ENCODE results near the gene C1GALT1. TPM values are rescaled to one million over a fixed set of nuclear protein-coding genes. Genes with fewer than 3 reads are reported as not detected.
A peak's percentile ranks its signal among the peaks of the same experiment; 100 is the strongest.
"Not testable (repeated sequence)": the region's sequence is repeated elsewhere in the genome, so short reads cannot be mapped to it uniquely, and the experiment has no call there.

The C1GALT1 gene
- total and polyA plus RNA-seq, 7 experiments from 2014 or later: 47.9 to 60.1 (median 54.5) TPM

DNA sequence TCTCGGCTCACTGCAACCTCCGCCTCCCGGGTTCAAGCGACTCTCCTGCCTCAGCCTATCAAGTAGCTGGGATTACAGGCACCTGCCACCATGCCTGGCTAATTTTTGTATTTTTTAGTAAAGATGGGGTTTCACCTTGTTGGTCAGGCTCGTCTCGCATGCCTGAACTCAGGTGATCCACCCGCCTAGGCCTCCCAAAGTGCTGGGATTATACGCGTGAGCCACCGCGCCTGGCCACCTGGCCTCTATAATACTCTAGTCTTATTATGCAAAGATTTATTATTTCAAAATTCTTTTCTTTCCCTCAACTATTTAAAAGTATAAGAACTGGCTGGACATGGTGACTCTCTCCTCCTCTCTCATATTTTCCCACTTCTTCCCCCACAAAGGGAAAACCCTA, 30.0 kb upstream of the C1GALT1 start:
- no peak overlapping the region for H3K27ac ChIP-seq (ENCODE audit: low read depth, low read length)
- Mint-ChIP-seq H3K9me3 (peaks cover 0 to 23% (median 10%) of the 10 kb centered on the region in 11 donors), H3K27ac (peak overlapping the region in 1 of 9 donors; percentile 24), H3K27me3 (no peaks in the 10 kb centered on the region), H3K4me1 (peaks cover 27 to 71% (median 58%) of the 10 kb centered on the region in 7 donors), H3K4me3 (peak overlapping the region in 1 of 10 donors; percentile 48), H3K36me3 (peaks cover 0 to 29% (median 4%) of the 10 kb centered on the region in 5 donors)
- intact Hi-C loops (cut with micrococcal nuclease): no loop called here
- H3K4me3 ChIP-seq (ENCODE audit: low read length): no peak overlapping the region
- CTCF ChIA-PET: no interaction called here
- peaks cover 0 to 5% (median 0%) of the 10 kb centered on the region in 3 experiments for H3K9me3 ChIP-seq (ENCODE audit: control insufficient read depth in 2 of 3, low read length in 3 of 3)
- POLR2A ChIA-PET: no interaction called here
- H3K4me1 ChIP-seq (ENCODE audit: control insufficient read depth in 2 of 2, insufficient read depth in 2 of 2, low read length in 2 of 2): peaks cover 7 to 25% of the 10 kb centered on the region in 2 donors
- ATAC-seq (no peak), DNase-seq (no peak)
- no peaks in the 10 kb centered on the region for H3K36me3 ChIP-seq (ENCODE audit: control insufficient read depth in 2 of 3, insufficient read depth in 3 of 3, low read length in 3 of 3)
- no peaks in the 10 kb centered on the region for H3K27me3 ChIP-seq (ENCODE audit: control insufficient read depth in 2 of 2, insufficient read depth in 2 of 2, low read length in 2 of 2)

DNA sequence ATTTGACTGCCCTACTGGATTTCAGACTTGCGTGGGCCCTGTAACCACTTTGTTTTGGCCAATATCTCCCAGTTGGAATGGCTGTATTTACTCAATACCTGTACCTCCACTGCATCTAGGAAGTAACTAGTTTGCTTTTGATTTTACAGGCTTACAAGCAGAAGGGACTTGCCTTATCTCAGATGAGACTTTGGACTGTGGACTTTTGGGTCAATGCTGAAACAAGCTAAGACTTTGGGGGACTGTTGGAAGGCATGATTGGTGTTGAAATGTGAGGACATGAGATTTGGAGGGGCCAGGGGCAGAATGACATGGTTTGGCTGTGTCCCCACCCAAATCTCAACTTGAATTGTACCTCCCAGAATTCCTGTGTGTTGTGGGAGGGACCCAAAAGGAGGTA, 28.0 kb upstream of the C1GALT1 start:
- CTCF ChIA-PET: not testable (repeated sequence)
- POLR2A ChIA-PET: interaction anchor here (1.2 to 2.5 kb wide), 2 partner anchors 27 to 49 kb away, joined by 3 to 7 read pairs; no protein-coding TSS in a partner anchor

GRCh38 chr7:7156663-7157062, 25.7 kb upstream of the C1GALT1 start:
- Mint-ChIP-seq H3K4me1 (peaks cover 46 to 85% (median 76%) of the 10 kb centered on the region in 7 donors), H3K27me3 (no peaks in the 10 kb centered on the region), H3K36me3 (peaks cover 0 to 47% (median 4%) of the 10 kb centered on the region in 5 donors), H3K27ac (peak overlapping the region; percentile 81 to 99 (median 92)), H3K9me3 (peaks cover 0 to 30% (median 12%) of the 10 kb centered on the region in 11 donors), H3K4me3 (peak overlapping the region; percentile 51 to 90 (median 79))
- H3K4me1 ChIP-seq (ENCODE audit: control insufficient read depth in 2 of 2, insufficient read depth in 2 of 2, low read length in 2 of 2): peaks cover 34 to 51% of the 10 kb centered on the region in 2 donors
- intact Hi-C loops (cut with micrococcal nuclease): loop anchor here (1.0 to 2.0 kb wide), 6 partner anchors 9 to 484 kb away; partner anchors contain the start of genes C1GALT1 (in 2 of the 2), MIOS (in 1 of the 2) and UMAD1 (in 1 of the 2)
- DNase-seq (peak in 3 of 9 donors; percentile 14 to 30 (median 18)), ATAC-seq (no peak)
- H3K36me3 ChIP-seq (ENCODE audit: control insufficient read depth in 2 of 3, insufficient read depth in 3 of 3, low read length in 3 of 3): no peaks in the 10 kb centered on the region
- POLR2A ChIA-PET: interaction anchor here (0.5 to 4.9 kb wide), 12 partner anchors 8 to 867 kb away, joined by 3 to 109 read pairs (median 4); partner anchors contain the start of gene C1GALT1
- H3K4me3 ChIP-seq (ENCODE audit: low read length): peak overlapping the region; percentile 51
- no peaks in the 10 kb centered on the region for H3K27me3 ChIP-seq (ENCODE audit: control insufficient read depth in 2 of 2, insufficient read depth in 2 of 2, low read length in 2 of 2)
- H3K9me3 ChIP-seq (ENCODE audit: control insufficient read depth in 2 of 3, low read length in 3 of 3): peaks cover 0 to 5% (median 0%) of the 10 kb centered on the region in 3 experiments
- H3K27ac ChIP-seq (ENCODE audit: low read depth, low read length): peak overlapping the region; percentile 67
- CTCF ChIA-PET: interaction anchor here (0.7 to 2.4 kb wide), 4 partner anchors 26 to 53 kb away, joined by 3 to 21 read pairs (median 4); partner anchors contain the start of gene C1GALT1

More for the DNA sequence above, 28.0 kb upstream of the C1GALT1 start:
- H3K36me3 ChIP-seq (ENCODE audit: control insufficient read depth in 2 of 3, insufficient read depth in 3 of 3, low read length in 3 of 3); H3K27ac ChIP-seq (ENCODE audit: low read depth, low read length); H3K27me3 ChIP-seq (ENCODE audit: control insufficient read depth in 2 of 2, insufficient read depth in 2 of 2, low read length in 2 of 2); H3K9me3 ChIP-seq (ENCODE audit: control insufficient read depth in 2 of 3, low read length in 3 of 3); H3K4me3 ChIP-seq (ENCODE audit: low read length); ATAC-seq; DNase-seq; H3K27me3 Mint-ChIP-seq; intact Hi-C loops (cut with micrococcal nuclease): not testable (repeated sequence)
- Mint-ChIP-seq H3K4me1 (peaks cover 32 to 76% (median 64%) of the 10 kb centered on the region in 7 donors), H3K9me3 (peaks cover 0 to 21% (median 12%) of the 10 kb centered on the region in 11 donors), H3K27ac (peak overlapping the region in 6 of 9 donors; percentile 33 to 99 (median 82)), H3K4me3 (peak overlapping the region in 2 of 10 donors; percentile 16), H3K36me3 (peaks cover 0 to 30% (median 4%) of the 10 kb centered on the region in 5 donors)
- peaks cover 25 to 42% of the 10 kb centered on the region in 2 donors for H3K4me1 ChIP-seq (ENCODE audit: control insufficient read depth in 2 of 2, insufficient read depth in 2 of 2, low read length in 2 of 2)

DNA sequence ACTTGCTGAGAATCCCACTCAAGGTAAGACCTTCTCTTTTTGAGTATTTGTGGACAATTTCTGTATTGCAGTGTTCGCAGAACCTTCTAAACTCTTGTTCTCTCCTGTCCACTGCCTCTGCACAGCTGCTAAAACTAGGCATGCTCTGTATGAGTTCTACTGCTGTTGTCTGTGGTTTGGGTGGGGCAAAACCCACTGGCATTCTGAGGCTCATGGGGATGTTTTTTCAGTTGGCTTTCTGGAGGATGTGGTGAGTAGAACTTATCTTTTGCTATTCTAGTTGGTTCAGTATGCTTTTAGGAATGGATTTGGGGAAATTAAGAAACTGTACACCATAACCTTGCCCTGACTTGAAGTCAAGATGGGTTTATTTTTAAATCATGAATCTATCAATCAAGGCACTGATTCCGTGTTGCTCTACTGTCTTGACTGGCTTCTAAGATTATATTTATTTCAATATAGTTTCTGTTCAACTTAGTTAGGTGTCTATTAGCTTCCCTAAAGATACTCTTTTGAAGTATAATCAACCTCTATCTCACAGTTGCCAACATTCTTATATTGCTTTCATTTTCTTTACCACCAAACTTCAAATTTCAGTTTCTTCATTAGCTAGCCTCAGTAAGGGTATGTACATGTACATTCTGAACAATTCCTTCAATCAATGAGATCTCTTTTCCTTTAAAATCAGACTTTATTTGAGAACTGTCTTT, 25.0 kb upstream of the C1GALT1 start:
- CTCF ChIA-PET: interaction anchor here (0.7 to 2.4 kb wide), 5 partner anchors 22 to 54 kb away, joined by 3 to 21 read pairs (median 4); partner anchors contain the start of gene C1GALT1
- Histone ChIP-seq H3K36me3 (ENCODE audit: control insufficient read depth in 2 of 3, insufficient read depth in 3 of 3, low read length in 3 of 3) (no peaks in the 10 kb centered on the region), H3K9me3 (ENCODE audit: control insufficient read depth in 2 of 3, low read length in 3 of 3) (peaks cover 0 to 5% (median 0%) of the 10 kb centered on the region in 3 experiments), H3K4me1 (ENCODE audit: control insufficient read depth in 2 of 2, insufficient read depth in 2 of 2, low read length in 2 of 2) (peaks cover 34 to 46% of the 10 kb centered on the region in 2 donors), H3K27me3 (ENCODE audit: control insufficient read depth in 2 of 2, insufficient read depth in 2 of 2, low read length in 2 of 2) (no peaks in the 10 kb centered on the region), H3K27ac (ENCODE audit: low read depth, low read length) (peak overlapping the region; percentile 67), H3K4me3 (ENCODE audit: low read length) (peak overlapping the region; percentile 51)
- H3K27ac Mint-ChIP-seq: peak overlapping the region; percentile 81 to 99 (median 92)
- no peaks in the 10 kb centered on the region for H3K27me3 Mint-ChIP-seq
- H3K36me3 Mint-ChIP-seq: peaks cover 0 to 47% (median 4%) of the 10 kb centered on the region in 5 donors
- H3K4me3 Mint-ChIP-seq: peak overlapping the region; percentile 51 to 90 (median 79)
- H3K4me1 Mint-ChIP-seq: peaks cover 40 to 82% (median 73%) of the 10 kb centered on the region in 7 donors
- peak; percentile 97 for ATAC-seq
- intact Hi-C loops (cut with micrococcal nuclease): loop anchor here (1.0 to 2.0 kb wide), 6 partner anchors 8 to 483 kb away; partner anchors contain the start of genes C1GALT1 (in 2 of the 2), MIOS (in 1 of the 2) and UMAD1 (in 1 of the 2)
- POLR2A ChIA-PET: interaction anchor here (0.5 to 4.9 kb wide), 17 partner anchors 8 to 868 kb away, joined by 3 to 109 read pairs (median 4); partner anchors contain the start of gene C1GALT1
- peaks cover 0 to 30% (median 12%) of the 10 kb centered on the region in 11 donors for H3K9me3 Mint-ChIP-seq
- DNase-seq: peak; percentile 16 to 89 (median 83)

DNA sequence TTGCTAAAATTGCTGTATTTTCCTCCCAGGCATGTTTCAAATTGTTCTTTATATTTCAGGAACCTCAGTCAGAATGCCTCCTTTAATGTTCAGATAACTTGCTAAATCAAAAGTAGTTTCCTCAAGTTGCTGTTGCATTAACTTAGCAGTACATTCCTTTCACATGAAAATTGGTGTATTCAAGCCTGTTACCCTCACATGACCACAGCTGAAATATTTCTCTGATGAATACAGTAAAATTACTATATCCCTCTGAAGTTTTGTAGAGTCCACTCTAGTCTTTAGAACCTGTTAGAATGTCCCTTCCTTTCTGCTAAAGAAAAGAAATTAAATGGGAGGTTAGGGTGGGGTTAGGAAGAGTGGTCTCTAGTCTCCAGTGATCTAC, 24.5 kb upstream of the C1GALT1 start:
- no peak for ATAC-seq
- ChIA-PET POLR2A (interaction anchor here (0.8 to 4.9 kb wide), 11 partner anchors 9 to 54 kb away, joined by 3 to 109 read pairs (median 5); partner anchors contain the start of gene C1GALT1), CTCF (interaction anchor here (0.7 to 2.4 kb wide), 5 partner anchors 21 to 55 kb away, joined by 3 to 21 read pairs (median 4); partner anchors contain the start of gene C1GALT1)
- Histone ChIP-seq H3K27ac (ENCODE audit: low read depth, low read length) (peak overlapping the region; percentile 67), H3K36me3 (ENCODE audit: control insufficient read depth in 2 of 3, insufficient read depth in 3 of 3, low read length in 3 of 3) (no peaks in the 10 kb centered on the region), H3K4me3 (ENCODE audit: low read length) (peak overlapping the region; percentile 51), H3K9me3 (ENCODE audit: control insufficient read depth in 2 of 3, low read length in 3 of 3) (peaks cover 0 to 5% (median 0%) of the 10 kb centered on the region in 3 experiments), H3K27me3 (ENCODE audit: control insufficient read depth in 2 of 2, insufficient read depth in 2 of 2, low read length in 2 of 2) (no peaks in the 10 kb centered on the region), H3K4me1 (ENCODE audit: control insufficient read depth in 2 of 2, insufficient read depth in 2 of 2, low read length in 2 of 2) (peaks cover 34 to 46% of the 10 kb centered on the region in 2 donors)
- Mint-ChIP-seq H3K36me3 (peaks cover 0 to 51% (median 4%) of the 10 kb centered on the region in 5 donors), H3K4me1 (peaks cover 40 to 78% (median 69%) of the 10 kb centered on the region in 7 donors), H3K4me3 (peak overlapping the region; percentile 51 to 90 (median 79)), H3K27ac (peak overlapping the region; percentile 81 to 99 (median 92)), H3K27me3 (no peaks in the 10 kb centered on the region), H3K9me3 (peaks cover 0 to 30% (median 12%) of the 10 kb centered on the region in 11 donors)
- no peak for DNase-seq
- intact Hi-C loops (cut with micrococcal nuclease): loop anchor here (1.0 to 2.0 kb wide), 6 partner anchors 7 to 482 kb away; partner anchors contain the start of genes C1GALT1 (in 2 of the 2), MIOS (in 1 of the 2) and UMAD1 (in 1 of the 2)
